Epithelial cell of proximal tubule (primary cell): ENCODE measurements around the gene NOL9. TPM values are rescaled to one million over a fixed set of nuclear protein-coding genes. Genes with fewer than 3 reads are reported as not detected.

Source experiments
- DNase-seq: peaks from one replicate; pipeline ENCODE4 v3.0.0-alpha.2; 2011; ENCODE audit warnings: low read depth
- H3K4me3 ChIP-seq: 2 replicates; pipeline ENCODE4 v1.5.1; 2011; ENCODE audit warnings: low read depth, mild to moderate bottlenecking, low read length
- total RNA-seq: library from RNA; depleted of rRNA; stranded (reverse); fragments of >200 nt; gene quantifications from 2 replicates; pipeline ENCODE4 v1.2.3, GENCODE V29; 2015
- TF ChIP-seq, protein P1 (sequence below): conservative IDR thresholded peaks from 2 replicates; pipeline ENCODE4 v1.5.1; 2012; ENCODE audit warnings: low read depth, mild to moderate bottlenecking, low read length

The NOL9 gene
- total RNA-seq, 1 donor from 2014 or later, result 18.5 TPM

DNA sequence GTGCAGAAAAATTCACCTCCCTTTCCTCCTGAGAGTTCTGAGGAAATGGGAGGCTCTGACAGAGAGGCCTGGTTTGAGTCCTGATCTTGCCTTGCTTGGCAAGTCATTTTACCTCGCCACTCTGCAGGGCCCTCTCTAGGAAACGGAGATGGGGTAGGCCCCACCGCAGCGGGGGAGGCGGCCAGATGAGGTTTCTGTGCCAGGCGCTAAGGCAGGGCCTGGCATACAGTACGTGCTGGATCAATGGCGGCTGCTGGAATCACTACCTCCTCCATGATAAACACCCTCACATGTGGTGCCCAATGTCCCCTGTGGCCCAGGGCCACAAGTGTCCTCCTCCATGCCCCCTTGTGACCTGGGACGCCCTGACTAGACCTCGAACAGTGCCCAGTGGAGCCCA, 62.3 kb downstream of the NOL9 start:
- peak overlapping the region; percentile 99 for H3K4me3 ChIP-seq
- TF ChIP-seq, protein P1, sequence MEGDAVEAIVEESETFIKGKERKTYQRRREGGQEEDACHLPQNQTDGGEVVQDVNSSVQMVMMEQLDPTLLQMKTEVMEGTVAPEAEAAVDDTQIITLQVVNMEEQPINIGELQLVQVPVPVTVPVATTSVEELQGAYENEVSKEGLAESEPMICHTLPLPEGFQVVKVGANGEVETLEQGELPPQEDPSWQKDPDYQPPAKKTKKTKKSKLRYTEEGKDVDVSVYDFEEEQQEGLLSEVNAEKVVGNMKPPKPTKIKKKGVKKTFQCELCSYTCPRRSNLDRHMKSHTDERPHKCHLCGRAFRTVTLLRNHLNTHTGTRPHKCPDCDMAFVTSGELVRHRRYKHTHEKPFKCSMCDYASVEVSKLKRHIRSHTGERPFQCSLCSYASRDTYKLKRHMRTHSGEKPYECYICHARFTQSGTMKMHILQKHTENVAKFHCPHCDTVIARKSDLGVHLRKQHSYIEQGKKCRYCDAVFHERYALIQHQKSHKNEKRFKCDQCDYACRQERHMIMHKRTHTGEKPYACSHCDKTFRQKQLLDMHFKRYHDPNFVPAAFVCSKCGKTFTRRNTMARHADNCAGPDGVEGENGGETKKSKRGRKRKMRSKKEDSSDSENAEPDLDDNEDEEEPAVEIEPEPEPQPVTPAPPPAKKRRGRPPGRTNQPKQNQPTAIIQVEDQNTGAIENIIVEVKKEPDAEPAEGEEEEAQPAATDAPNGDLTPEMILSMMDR, result no peak
- DNase-seq, result no peak

- TF ChIP-seq, protein P1, result no peak
- no peak for DNase-seq
- peak within 1 kb of the TSS; percentile 99 for H3K4me3 ChIP-seq
These were observed 62.8 kb downstream of the NOL9 start, which contains the start of gene PLEKHG5 for GRCh38 chr1:6491480-6491962. Gene PLEKHG5, minus strand, starts transcription at chr1:6491667. Its CDS starts 14,096 bp downstream, at chr1:6477571.

GRCh38 chr1:6491081-6491449, 63.2 kb downstream of the NOL9 start:
- TF ChIP-seq, protein P1, result no peak
- peak overlapping the region; percentile 99 for H3K4me3 ChIP-seq
- no peak for DNase-seq

GRCh38 chr1:6490181-6491080, 63.9 kb downstream of the NOL9 start:
- DNase-seq, result no peak
- peak overlapping the region; percentile 99 for H3K4me3 ChIP-seq
- TF ChIP-seq, protein P1, result no peak

GRCh38 chr1:6489799-6490180, 64.5 kb downstream of the NOL9 start:
- no peak for DNase-seq
- TF ChIP-seq, protein P1, result peak; percentile 82
- peak overlapping the region; percentile 99 for H3K4me3 ChIP-seq

GRCh38 chr1:6489383-6489765, 64.9 kb downstream of the NOL9 start:
- H3K4me3 ChIP-seq, result peak overlapping the region; percentile 99
- no peak for DNase-seq
- TF ChIP-seq, protein P1, result no peak
